Measurements from ENCODE around the gene ECM2. TPM values are rescaled to one million over a fixed set of nuclear protein-coding genes. Genes with fewer than 3 reads are reported as not detected.

ECM2 gene
- polyA plus RNA-seq, 1 donor, result 18.0 TPM

- no peak for DNase-seq
These were observed 71.8 kb downstream of the ECM2 start for GRCh38 chr9:92463984-92464383.

- no peak for DNase-seq
These were observed 72.4 kb downstream of the ECM2 start for GRCh38 chr9:92463387-92463786.

GRCh38 chr9:92457576-92457975 lies 78.2 kb downstream of the ECM2 start:
- no peak for DNase-seq

GRCh38 chr9:92455217-92455616 lies 80.6 kb downstream of the ECM2 start:
- no peak for DNase-seq

- DNase-seq, result no peak
These were observed 89.3 kb downstream of the ECM2 start for GRCh38 chr9:92446536-92446935.

Other genes starting within 250 kb of the ECM2 start
- 64.0 TPM for gene IARS1, start 242.3 kb downstream of the ECM2 start, polyA plus RNA-seq (ENCODE audit: insufficient read length)
- 26.7 TPM for gene NOL8, start 210.6 kb downstream of the ECM2 start, polyA plus RNA-seq (ENCODE audit: insufficient read length)
- gene CENPP, start 210.0 kb downstream of the ECM2 start, polyA plus RNA-seq (ENCODE audit: insufficient read length), result 4.9 TPM
- gene OGN, start 131.4 kb downstream of the ECM2 start, polyA plus RNA-seq (ENCODE audit: insufficient read length), result 301 TPM
- gene OMD, start 111.5 kb downstream of the ECM2 start, polyA plus RNA-seq (ENCODE audit: insufficient read length), result 2.7 TPM
- 138 TPM for gene ASPN, start 53.5 kb downstream of the ECM2 start, polyA plus RNA-seq (ENCODE audit: insufficient read length)
- 6.5 TPM for gene IPPK, start 134.1 kb upstream of the ECM2 start, polyA plus RNA-seq (ENCODE audit: insufficient read length)
- 34.5 TPM for gene BICD2, start 228.8 kb upstream of the ECM2 start, polyA plus RNA-seq (ENCODE audit: insufficient read length)